Caco-2 (cell line): ENCODE results near the gene NRXN2. TPM values are rescaled to one million over a fixed set of nuclear protein-coding genes. Genes with fewer than 3 reads are reported as not detected.

Source experiments
- BruUV-seq: library from RNA; stranded (reverse); fragments of 400-500 nt; replicated peaks from 2 replicates; lab custom pipeline; 2021; lab: Mats Ljungman, UMichigan
- CTCF ChIA-PET: fragments of 300-600 bp; sonication (Branson Sonifier 250); formaldehyde crosslinking; loops from one replicate; lab custom pipeline; 2022; ENCODE audit warnings: antibody characterized with exemption; lab: Charles Lee
- POLR2A ChIA-PET: fragments of 300-600 bp; sonication (Branson Sonifier 250); formaldehyde crosslinking; loops from one replicate; lab custom pipeline; 2022; ENCODE audit warnings: antibody characterized with exemption; lab: Charles Lee
- DNase-seq, 2 experiments: peaks; one replicate each; pipeline versions ENCODE4 v3.0.0 to v3.0.0-alpha.2; 2020 to 2022
- H3K27me3 ChIP-seq: replicated peaks from 2 replicates; pipeline ENCODE4 v1.6.0; 2011; ENCODE audit warnings: low read length; ENCODE audit not compliant: control insufficient read depth, insufficient read depth
- H3K36me3 ChIP-seq: 2 replicates; pipeline ENCODE4 v1.5.1; 2011; ENCODE audit warnings: low read length; ENCODE audit not compliant: control insufficient read depth, insufficient read depth
- H3K4me1 ChIP-seq: fragments of 250-450 bp; sonication (Bioruptor Pico); 2 replicates; pipeline ENCODE4 v1.5.1; 2020; ENCODE audit warnings: mild to moderate bottlenecking
- H3K4me3 ChIP-seq: 2 replicates; pipeline ENCODE4 v1.5.1; 2011; ENCODE audit warnings: low read depth, mild to moderate bottlenecking, control low read depth, low read length
- H3K9me3 ChIP-seq: fragments of 250-450 bp; sonication (Bioruptor Pico); 2 replicates; pipeline ENCODE4 v1.5.1; 2020; ENCODE audit warnings: mild to moderate bottlenecking, moderate library complexity
- H3K27ac Mint-ChIP-seq: one replicate; pipeline ENCODE4 v1.8.0; 2022; ENCODE audit warnings: mixed read lengths; ENCODE audit not compliant: unreplicated experiment
- H3K27me3 Mint-ChIP-seq: one replicate; pipeline ENCODE4 v1.8.0; 2022; ENCODE audit warnings: mixed read lengths; ENCODE audit not compliant: insufficient read depth, unreplicated experiment
- H3K36me3 Mint-ChIP-seq: one replicate; pipeline ENCODE4 v1.8.0; 2022; ENCODE audit warnings: mild to moderate bottlenecking, mixed read lengths; ENCODE audit not compliant: insufficient read depth, unreplicated experiment
- H3K4me1 Mint-ChIP-seq: one replicate; pipeline ENCODE4 v1.8.0; 2022; ENCODE audit warnings: low read depth, mixed read lengths; ENCODE audit not compliant: unreplicated experiment
- H3K4me3 Mint-ChIP-seq: one replicate; pipeline ENCODE4 v1.8.0; 2022; ENCODE audit warnings: mild to moderate bottlenecking, moderate library complexity, mixed read lengths; ENCODE audit not compliant: unreplicated experiment
- H3K9me3 Mint-ChIP-seq: one replicate; pipeline ENCODE4 v1.8.0; 2022; ENCODE audit warnings: mixed read lengths; ENCODE audit not compliant: unreplicated experiment
- intact Hi-C: fragments of 100-400 bp; cut with micrococcal nuclease; formaldehyde crosslinking; loops from one replicate; pipeline ENCODE4 v1.10.0; 2022; ENCODE audit not compliant: unreplicated experiment
- total RNA-seq: library from RNA; stranded (reverse); gene quantifications from 2 replicates; pipeline ENCODE4 v1.2.3, GENCODE V29; 2022
- TF ChIP-seq, protein P1 (sequence below), 2 experiments: fragments of 200-600 bp in 1 of 2; IDR thresholded peaks; 1 replicate in 1 of 2; 2 replicates in 1 of 2; pipeline versions ENCODE4 v1.5.1 to v1.8.0; 2011 to 2022; ENCODE audit warnings: antibody characterized with exemption in 1 of 2, control low read depth in 1 of 2, inconsistent platforms in 1 of 2, low read depth in 1 of 2, low read length in 1 of 2, mild to moderate bottlenecking in 1 of 2, moderate library complexity in 1 of 2; ENCODE audit not compliant: insufficient read depth in 1 of 2, severe bottlenecking in 1 of 2, unreplicated experiment in 1 of 2

NRXN2 gene
- total RNA-seq, 1 experiment from 2014 or later: 7.6 TPM

DNA sequence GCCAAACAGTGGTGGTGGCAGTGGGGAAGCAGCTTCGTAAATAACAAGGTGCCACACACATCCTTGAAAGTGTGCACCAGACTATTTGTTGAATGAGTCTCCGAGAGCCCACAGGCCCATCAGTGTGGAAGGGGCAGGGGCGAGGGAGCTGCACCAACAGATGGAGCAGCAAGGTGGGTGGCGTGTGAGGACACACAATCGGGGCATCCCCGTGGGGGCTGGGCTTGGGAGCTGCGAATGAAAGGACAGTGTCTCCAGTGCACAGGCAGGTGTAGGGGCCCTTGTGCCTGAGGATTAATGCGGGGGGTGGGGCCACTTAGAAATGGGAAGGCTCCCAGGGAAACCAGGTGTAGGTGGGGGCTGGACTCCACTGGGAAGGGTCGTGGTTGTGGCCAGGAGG is 2.8 kb downstream of the NRXN2 start:
- intact Hi-C loops: no loop called here
- ChIA-PET POLR2A (no interaction called here), CTCF (no interaction called here)
- no peak overlapping the region for H3K27ac Mint-ChIP-seq
- no peak for DNase-seq
- no peaks in the 10 kb centered on the region for H3K9me3 Mint-ChIP-seq
- H3K27me3 ChIP-seq: peaks cover 12% of the 10 kb centered on the region
- no peaks in the 10 kb centered on the region for H3K9me3 ChIP-seq
- H3K4me1 Mint-ChIP-seq: peaks cover 6% of the 10 kb centered on the region
- no peaks in the 10 kb centered on the region for H3K36me3 Mint-ChIP-seq
- H3K27me3 Mint-ChIP-seq: peaks cover 28% of the 10 kb centered on the region
- TF ChIP-seq, protein P1, sequence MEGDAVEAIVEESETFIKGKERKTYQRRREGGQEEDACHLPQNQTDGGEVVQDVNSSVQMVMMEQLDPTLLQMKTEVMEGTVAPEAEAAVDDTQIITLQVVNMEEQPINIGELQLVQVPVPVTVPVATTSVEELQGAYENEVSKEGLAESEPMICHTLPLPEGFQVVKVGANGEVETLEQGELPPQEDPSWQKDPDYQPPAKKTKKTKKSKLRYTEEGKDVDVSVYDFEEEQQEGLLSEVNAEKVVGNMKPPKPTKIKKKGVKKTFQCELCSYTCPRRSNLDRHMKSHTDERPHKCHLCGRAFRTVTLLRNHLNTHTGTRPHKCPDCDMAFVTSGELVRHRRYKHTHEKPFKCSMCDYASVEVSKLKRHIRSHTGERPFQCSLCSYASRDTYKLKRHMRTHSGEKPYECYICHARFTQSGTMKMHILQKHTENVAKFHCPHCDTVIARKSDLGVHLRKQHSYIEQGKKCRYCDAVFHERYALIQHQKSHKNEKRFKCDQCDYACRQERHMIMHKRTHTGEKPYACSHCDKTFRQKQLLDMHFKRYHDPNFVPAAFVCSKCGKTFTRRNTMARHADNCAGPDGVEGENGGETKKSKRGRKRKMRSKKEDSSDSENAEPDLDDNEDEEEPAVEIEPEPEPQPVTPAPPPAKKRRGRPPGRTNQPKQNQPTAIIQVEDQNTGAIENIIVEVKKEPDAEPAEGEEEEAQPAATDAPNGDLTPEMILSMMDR (IDR thresholded peaks at IDR 0.05; ENCODE audit: insufficient read depth in 1 of 2, low read depth in 1 of 2, low read length in 1 of 2, severe bottlenecking in 1 of 2, unreplicated experiment in 1 of 2): no peak
- peaks cover 20% of the 10 kb centered on the region for H3K4me1 ChIP-seq
- no peak overlapping the region for H3K4me3 Mint-ChIP-seq
- BruUV-seq: no TSS peak
- no peaks in the 10 kb centered on the region for H3K36me3 ChIP-seq
- no peak overlapping the region for H3K4me3 ChIP-seq

DNA sequence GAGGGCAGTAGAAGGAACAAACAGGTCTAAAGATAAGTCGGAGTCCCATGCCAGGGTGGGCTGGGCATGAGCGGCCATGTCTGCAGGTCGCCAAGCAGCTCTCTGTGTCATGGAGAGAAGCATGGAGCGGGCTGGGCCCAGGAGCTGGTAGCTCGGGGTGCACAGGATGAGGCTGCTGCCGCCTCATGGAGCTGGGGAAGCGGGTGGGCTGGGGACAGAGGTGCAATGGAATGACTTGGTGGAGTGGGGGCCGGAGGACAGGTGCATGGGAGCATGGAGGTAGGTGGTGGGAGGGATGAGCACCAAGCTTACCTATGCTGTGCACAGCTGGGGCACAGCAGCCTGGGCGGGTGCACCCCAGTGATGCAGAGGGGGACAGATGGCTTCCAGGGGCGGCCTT is 3.6 kb downstream of the NRXN2 start:
- Histone ChIP-seq H3K36me3 (no peaks in the 10 kb centered on the region), H3K4me1 (peaks cover 12% of the 10 kb centered on the region), H3K27me3 (peaks cover 13% of the 10 kb centered on the region), H3K9me3 (no peaks in the 10 kb centered on the region), H3K4me3 (no peak overlapping the region)
- TF ChIP-seq, protein P1 (IDR thresholded peaks at IDR 0.05; ENCODE audit: insufficient read depth in 1 of 2, low read depth in 1 of 2, low read length in 1 of 2, severe bottlenecking in 1 of 2, unreplicated experiment in 1 of 2): no peak
- intact Hi-C loops: no loop called here
- peaks cover 35% of the 10 kb centered on the region for H3K27me3 Mint-ChIP-seq
- no peak overlapping the region for H3K4me3 Mint-ChIP-seq
- no peaks in the 10 kb centered on the region for H3K9me3 Mint-ChIP-seq
- no peak for DNase-seq
- no peaks in the 10 kb centered on the region for H3K4me1 Mint-ChIP-seq
- no peak overlapping the region for H3K27ac Mint-ChIP-seq
- no TSS peak for BruUV-seq
- H3K36me3 Mint-ChIP-seq: no peaks in the 10 kb centered on the region
- POLR2A ChIA-PET: no interaction called here
- CTCF ChIA-PET: interaction anchor here (1.6 kb wide), 1 partner anchor 31 kb away, joined by 5 read pairs; no protein-coding TSS in a partner anchor

DNA sequence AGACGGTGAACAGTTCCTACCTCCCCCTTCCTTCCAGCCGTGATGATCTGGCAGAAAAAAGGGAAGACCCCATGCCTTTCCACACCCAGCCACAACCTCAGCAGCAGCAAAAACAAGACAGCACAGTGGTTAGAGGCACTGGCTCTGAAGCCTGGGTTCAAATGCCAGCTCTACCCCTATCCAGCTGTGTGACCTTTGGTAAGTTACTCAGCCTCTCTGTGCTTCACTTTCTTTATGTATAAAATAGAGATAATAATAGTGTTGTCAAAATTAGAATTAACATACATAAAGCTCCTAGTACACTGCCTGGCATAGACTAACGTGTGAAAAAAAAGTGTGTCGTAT is 4.2 kb downstream of the NRXN2 start:
- no peak overlapping the region for H3K27ac Mint-ChIP-seq
- POLR2A ChIA-PET: no interaction called here
- CTCF ChIA-PET: interaction anchor here (1.6 kb wide), 1 partner anchor 30 kb away, joined by 5 read pairs; no protein-coding TSS in a partner anchor
- no peak for DNase-seq
- Histone ChIP-seq H3K36me3 (no peaks in the 10 kb centered on the region), H3K9me3 (no peaks in the 10 kb centered on the region), H3K27me3 (peaks cover 14% of the 10 kb centered on the region), H3K4me1 (peaks cover 5% of the 10 kb centered on the region), H3K4me3 (no peak overlapping the region)
- no peak overlapping the region for H3K4me3 Mint-ChIP-seq
- H3K36me3 Mint-ChIP-seq: no peaks in the 10 kb centered on the region
- H3K27me3 Mint-ChIP-seq: peaks cover 36% of the 10 kb centered on the region
- TF ChIP-seq, protein P1 (IDR thresholded peaks at IDR 0.05; ENCODE audit: insufficient read depth in 1 of 2, low read depth in 1 of 2, low read length in 1 of 2, severe bottlenecking in 1 of 2, unreplicated experiment in 1 of 2): no peak
- intact Hi-C loops: no loop called here
- BruUV-seq: no TSS peak
- H3K9me3 Mint-ChIP-seq: no peaks in the 10 kb centered on the region
- no peaks in the 10 kb centered on the region for H3K4me1 Mint-ChIP-seq
